Activated naive CD8-positive, alpha-beta T cell treated with anti-CD3 and anti-CD28 coated beads, Interleukin-2, amount 50 U/mL, for 16 hours (primary cell): ENCODE results near the gene FNDC4.

ENCODE experiments used
- DNase-seq: peaks from one replicate; pipeline ENCODE4 v3.0.0-alpha.2; 2020; ENCODE audit warnings: low read depth, low spot score

Gene FNDC4

DNA sequence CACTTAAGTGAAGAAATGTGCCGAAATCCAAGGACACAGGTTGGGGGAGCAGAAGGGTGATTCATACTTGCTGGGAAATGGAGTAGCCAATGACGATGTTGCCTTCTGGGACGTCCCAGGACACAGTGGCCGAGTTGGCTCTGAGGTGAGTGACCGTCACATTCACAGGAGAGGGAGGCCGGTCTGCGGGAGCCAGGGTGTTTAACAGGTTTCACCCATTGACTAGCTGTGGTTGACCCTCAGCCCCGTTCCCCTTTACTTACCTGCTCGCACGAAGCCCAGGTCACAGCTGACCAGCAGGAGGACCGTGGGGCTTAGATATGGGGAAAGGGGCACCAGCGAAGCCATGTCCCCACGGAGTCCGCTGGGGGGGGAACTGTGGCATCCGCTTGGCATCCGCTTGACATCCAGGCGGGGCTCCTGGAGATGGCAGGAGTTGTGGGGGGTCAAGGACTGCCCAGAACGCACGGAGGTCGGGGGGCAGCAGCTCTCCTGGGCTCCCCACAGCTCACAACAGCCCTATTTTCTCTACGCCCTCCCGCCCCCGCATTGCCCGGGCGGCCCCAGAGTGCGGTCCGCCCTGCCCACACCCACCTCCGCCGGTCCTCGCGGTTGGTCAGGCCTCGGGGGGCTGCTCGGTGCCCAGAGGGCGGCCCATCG lies 586 bp downstream of the FNDC4 start:
- DNase-seq = no peak

DNA sequence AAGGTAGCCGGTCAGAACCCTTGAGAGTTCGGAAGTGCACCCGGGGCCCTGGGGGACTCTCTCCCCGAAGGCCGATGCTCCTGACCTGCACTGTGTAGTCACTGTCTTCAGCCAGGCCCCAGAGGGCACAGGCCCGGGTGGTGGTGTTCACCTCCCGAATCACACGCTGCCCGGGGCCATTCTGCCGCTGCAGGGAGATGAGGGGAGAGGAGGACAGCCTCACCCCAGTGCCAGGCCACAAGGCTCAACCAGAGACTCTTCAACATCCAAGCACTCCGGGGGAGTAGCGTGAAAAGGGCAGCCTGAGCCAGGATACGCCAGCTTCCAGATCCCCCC lies 1.1 kb downstream of the FNDC4 start:
- DNase-seq = no peak

GRCh38 chr2:27492557-27492956 lies 2.4 kb downstream of the FNDC4 start:
- DNase-seq = no peak

GRCh38 chr2:27489498-27490397 lies 5.3 kb downstream of the FNDC4 start, which contains the start of gene IFT172:
Gene IFT172, minus strand, starts transcription at chr2:27489743. Its CDS starts 90 bp downstream, at chr2:27489653.
- DNase-seq = peak; percentile 96

DNA sequence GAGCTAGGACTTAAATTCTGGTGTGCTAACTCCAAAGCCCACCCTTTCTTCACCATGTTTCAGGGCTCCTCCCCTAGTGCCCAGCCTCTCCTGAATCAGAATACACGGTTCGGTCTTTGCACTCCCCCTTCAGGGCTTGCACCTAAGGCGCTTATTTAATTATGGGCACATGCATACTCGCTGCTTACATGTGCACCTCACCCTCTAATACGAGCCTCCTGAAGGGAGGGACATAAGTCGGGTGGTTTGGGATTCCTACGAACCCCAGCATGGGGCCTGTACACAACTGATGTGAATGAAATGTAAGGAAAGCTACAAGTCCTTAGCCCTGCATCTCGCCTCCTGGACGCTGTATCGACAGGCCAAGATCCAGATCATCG lies 5.9 kb downstream of the FNDC4 start:
- DNase-seq = no peak

DNA sequence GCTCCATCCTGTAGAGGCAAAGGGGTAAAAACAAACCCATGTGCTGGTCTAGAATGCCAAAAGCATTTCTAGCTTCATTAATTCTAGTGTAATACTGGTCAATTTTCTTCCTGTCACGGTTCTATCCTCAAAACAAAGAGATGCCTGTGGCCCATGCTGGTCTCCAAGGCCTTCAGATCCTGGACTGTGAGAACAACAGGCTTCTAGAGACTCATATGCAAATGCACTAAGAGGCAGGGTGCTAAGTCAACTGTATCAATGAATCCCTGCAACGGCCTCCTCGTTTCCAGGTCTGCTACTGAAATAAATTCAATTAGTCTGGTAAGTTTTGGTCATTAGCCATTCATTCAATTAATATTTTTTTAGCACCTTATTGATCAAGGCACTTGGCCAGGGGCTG lies 9.5 kb downstream of the FNDC4 start:
- no peak for DNase-seq

DNA sequence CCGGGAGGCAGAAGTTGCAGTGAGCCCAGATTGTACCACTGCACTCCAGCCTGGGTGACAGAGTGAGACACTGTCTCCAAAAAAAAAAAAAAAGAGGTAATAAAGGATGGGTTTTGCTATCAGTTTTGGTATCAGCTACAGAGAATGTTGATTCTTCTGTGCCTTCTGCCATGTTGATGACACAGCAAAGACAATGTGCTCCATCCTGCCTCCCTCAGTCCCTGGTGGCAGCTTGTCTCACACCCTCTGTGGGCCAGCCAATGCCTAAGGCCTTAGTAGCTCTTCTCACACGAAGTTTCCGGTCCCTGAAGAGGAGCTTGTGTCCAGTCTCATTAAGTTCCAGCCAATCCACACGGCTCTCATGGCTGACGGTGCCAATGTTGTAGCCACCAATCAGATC lies 23.0 kb downstream of the FNDC4 start:
- DNase-seq = no peak

- no peak for DNase-seq
Measured at GRCh38 chr2:27464443-27464842, 30.6 kb downstream of the FNDC4 start.

DNA sequence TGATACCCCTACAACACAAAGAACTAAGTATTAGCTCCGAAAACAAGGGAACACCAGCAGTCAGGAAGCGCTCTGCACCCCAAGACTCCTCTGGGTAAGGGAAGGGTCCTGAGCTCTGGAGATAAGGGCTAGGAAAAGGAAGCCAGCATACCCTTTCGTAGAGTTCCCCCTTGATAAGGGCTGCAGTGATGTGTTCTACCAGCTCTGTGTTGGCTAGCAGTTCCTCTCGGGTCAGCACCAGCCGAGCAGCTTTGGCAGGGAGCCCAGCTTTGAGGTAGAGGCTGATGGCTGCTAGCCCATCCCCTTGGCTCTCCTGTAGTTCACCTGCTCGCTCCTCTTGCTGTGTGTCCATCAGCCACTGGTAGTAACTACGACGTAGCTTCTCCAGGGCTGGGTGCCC lies 33.9 kb downstream of the FNDC4 start:
- DNase-seq = no peak

DNA sequence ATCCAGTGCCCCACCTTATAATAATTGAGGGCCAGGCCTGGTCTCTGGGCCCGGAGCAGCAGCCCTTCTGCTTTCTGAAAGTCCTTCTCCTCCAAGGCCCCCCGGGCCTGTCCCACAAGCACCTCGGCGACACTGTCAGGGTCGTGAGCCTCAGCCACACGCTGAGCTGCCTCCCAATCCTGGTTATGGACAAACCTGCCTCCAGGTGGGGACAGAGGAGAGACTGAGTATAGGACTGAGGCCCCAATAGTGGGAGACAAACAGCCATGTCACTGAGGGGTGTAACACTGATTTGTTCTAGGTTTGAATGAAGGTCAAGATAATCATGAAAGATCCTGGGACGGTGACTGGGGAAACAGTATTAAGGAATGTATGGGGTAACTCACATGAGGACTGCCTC lies 41.0 kb downstream of the FNDC4 start:
- no peak for DNase-seq

DNA sequence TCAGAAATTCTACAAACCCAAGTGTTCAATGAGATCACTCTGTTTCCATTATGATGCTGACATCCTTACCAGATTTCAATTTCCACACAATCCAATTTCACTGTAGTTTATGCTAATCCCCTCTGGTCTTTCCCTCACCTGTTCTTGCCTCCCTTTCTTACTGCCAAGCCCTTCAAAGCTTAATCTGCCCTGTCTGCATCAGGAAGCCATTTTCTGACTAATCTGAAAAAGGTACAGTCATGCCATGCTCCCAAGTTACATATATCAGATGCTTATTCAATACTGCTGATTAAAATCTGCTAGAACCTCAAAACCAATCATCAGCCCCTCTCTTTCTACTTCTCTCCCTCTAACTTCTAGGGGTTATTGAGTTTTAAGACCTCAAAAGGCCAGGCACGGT lies 43.9 kb downstream of the FNDC4 start:
- DNase-seq = no peak

GRCh38 chr2:27448381-27448780 lies 46.6 kb downstream of the FNDC4 start:
- no peak for DNase-seq

- DNase-seq = no peak
Measured at GRCh38 chr2:27446057-27446456, 48.9 kb downstream of the FNDC4 start.

- no peak for DNase-seq
Measured at GRCh38 chr2:27445615-27446014, 49.4 kb downstream of the FNDC4 start.

DNA sequence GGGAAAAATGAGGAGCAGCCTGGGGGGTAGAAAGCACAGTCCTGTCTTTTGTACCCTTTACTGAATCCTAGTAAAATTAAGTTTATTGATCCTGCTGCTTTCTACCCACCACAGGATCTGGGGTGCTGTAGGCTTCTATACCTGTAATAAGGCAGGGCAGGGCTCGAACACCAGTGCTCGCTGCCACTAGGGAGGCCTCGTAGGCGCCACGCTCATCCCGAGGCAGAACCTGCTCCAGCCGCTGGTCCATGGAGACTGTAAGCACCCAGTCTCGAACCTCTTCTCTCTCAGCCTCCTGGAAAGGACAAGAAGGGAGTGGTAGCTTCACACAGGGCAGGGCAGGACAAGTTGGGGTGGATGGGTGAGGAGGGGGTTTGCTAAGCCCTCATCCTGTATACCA lies 49.8 kb downstream of the FNDC4 start:
- DNase-seq = no peak

DNA sequence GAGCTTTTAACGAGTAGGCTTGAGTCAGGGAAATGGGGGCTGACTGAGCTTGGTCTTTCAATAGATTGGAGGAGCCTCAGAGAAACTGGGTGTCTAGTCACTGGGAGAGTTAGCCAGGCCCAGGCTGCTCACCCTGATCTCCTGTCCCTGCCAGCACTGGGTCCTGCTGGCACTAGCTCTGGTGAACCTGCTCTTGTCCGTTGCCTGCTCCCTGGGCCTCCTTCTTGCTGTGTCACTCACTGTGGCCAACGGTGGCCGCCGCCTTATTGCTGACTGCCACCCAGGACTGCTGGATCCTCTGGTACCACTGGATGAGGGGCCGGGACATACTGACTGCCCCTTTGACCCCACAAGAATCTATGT lies 52.1 kb downstream of the FNDC4 start:
- no peak for DNase-seq

DNA sequence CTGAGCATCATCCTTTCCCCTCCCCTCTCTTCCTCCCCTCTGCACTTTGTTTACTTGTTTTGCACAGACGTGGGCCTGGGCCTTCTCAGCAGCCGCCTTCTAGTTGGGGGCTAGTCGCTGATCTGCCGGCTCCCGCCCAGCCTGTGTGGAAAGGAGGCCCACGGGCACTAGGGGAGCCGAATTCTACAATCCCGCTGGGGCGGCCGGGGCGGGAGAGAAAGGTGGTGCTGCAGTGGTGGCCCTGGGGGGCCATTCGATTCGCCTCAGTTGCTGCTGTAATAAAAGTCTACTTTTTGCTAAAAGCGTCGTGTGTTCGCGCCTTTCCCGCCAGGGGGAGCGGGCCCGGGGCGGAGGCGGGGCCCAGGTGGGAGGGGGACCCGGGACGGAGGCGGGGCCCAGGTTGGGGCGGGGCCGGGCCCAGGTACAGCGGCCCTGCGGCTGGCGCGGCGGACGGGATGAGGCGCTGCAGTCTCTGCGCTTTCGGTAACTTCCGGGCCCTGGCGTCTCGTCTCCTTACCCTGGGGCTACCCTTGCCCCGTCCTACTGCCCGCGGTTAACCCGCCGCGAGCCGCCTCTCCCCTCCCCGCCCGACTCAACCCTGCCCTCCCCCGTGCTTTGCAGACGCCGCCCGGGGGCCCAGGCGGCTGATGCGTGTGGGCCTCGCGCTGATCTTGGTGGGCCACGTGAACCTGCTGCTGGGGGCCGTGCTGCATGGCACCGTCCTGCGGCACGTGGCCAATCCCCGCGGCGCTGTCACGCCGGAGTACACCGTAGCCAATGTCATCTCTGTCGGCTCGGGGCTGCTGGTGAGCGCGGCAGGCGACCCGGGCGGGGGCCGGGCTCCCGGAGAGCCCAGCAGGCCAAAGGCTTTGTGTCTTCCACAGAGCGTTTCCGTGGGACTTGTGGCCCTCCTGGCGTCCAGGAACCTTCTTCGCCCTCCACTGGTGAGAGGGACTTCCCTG lies 52.8 kb downstream of the FNDC4 start, which contains the start of gene KRTCAP3:
Gene KRTCAP3 (plus strand): TSS at position 424 of the 962 bp plus-strand sequence. CDS start 32 bp downstream, at position 456.
- DNase-seq = no peak
